Measurements from ENCODE around the gene PEX6.

The PEX6 gene, protein sequence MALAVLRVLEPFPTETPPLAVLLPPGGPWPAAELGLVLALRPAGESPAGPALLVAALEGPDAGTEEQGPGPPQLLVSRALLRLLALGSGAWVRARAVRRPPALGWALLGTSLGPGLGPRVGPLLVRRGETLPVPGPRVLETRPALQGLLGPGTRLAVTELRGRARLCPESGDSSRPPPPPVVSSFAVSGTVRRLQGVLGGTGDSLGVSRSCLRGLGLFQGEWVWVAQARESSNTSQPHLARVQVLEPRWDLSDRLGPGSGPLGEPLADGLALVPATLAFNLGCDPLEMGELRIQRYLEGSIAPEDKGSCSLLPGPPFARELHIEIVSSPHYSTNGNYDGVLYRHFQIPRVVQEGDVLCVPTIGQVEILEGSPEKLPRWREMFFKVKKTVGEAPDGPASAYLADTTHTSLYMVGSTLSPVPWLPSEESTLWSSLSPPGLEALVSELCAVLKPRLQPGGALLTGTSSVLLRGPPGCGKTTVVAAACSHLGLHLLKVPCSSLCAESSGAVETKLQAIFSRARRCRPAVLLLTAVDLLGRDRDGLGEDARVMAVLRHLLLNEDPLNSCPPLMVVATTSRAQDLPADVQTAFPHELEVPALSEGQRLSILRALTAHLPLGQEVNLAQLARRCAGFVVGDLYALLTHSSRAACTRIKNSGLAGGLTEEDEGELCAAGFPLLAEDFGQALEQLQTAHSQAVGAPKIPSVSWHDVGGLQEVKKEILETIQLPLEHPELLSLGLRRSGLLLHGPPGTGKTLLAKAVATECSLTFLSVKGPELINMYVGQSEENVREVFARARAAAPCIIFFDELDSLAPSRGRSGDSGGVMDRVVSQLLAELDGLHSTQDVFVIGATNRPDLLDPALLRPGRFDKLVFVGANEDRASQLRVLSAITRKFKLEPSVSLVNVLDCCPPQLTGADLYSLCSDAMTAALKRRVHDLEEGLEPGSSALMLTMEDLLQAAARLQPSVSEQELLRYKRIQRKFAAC

DNA sequence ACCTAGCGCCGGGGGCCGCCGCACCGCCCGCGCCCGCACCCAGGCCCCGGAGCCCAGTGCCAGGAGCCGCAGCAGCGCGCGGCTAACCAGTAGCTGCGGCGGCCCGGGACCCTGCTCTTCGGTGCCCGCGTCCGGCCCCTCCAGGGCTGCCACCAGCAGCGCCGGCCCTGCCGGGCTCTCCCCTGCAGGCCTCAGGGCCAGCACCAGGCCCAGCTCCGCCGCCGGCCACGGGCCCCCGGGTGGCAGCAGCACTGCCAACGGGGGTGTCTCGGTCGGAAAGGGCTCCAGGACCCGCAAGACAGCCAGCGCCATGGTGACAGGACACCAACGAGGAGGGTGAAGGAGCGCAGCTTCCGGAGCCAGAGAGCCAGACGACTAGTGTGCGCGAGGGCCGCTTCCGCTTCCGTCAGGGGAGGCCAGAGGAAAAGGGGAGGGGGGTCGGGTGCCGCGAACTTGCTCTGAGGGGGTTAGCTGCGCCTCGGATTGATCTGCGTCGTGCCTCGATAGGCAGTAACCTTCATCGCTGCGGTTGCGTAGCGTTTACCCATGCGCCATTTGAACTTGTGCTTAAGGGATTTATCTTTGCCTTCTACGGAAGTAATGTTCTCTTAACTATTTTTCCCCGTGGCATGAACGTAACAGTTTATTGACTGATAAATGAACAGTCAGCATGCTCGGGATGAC is at the start of gene PEX6:
TSS of gene PEX6 (minus strand) at position 343 of the 684 bp plus-strand sequence. CDS start at position 312, 31 bp downstream.
- peak; percentile 92 for DNase-seq (ENCODE audit: low spot score)
- H3K4me3 ChIP-seq, result peak within 1 kb of the TSS; percentile 87
- TF ChIP-seq, protein P1, sequence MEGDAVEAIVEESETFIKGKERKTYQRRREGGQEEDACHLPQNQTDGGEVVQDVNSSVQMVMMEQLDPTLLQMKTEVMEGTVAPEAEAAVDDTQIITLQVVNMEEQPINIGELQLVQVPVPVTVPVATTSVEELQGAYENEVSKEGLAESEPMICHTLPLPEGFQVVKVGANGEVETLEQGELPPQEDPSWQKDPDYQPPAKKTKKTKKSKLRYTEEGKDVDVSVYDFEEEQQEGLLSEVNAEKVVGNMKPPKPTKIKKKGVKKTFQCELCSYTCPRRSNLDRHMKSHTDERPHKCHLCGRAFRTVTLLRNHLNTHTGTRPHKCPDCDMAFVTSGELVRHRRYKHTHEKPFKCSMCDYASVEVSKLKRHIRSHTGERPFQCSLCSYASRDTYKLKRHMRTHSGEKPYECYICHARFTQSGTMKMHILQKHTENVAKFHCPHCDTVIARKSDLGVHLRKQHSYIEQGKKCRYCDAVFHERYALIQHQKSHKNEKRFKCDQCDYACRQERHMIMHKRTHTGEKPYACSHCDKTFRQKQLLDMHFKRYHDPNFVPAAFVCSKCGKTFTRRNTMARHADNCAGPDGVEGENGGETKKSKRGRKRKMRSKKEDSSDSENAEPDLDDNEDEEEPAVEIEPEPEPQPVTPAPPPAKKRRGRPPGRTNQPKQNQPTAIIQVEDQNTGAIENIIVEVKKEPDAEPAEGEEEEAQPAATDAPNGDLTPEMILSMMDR (IDR thresholded peaks at IDR 0.05), result no peak
- peak within 1 kb of the TSS; percentile 70 to 87 for H3K27ac ChIP-seq

GRCh38 chr6:43026365-43026764 is 47.4 kb upstream of the PEX6 start:
- no peak for DNase-seq (ENCODE audit: low spot score)
- TF ChIP-seq, protein P1 (IDR thresholded peaks at IDR 0.05), result no peak

GRCh38 chr6:43024436-43024835 is 45.5 kb upstream of the PEX6 start:
- Histone ChIP-seq H3K27ac (no peak overlapping the region), H3K4me3 (no peak overlapping the region)
- DNase-seq (ENCODE audit: low spot score), result no peak
- TF ChIP-seq, protein P1 (IDR thresholded peaks at IDR 0.05), result no peak

More at GRCh38 chr6:43026365-43026764, 47.4 kb upstream of the PEX6 start:
- Histone ChIP-seq H3K27ac (no peak overlapping the region), H3K4me3 (no peak overlapping the region)

- peak within 1 kb of the TSS; percentile 87 to 95 for H3K27ac ChIP-seq
- peak within 1 kb of the TSS; percentile 96 for H3K4me3 ChIP-seq
- DNase-seq (ENCODE audit: low spot score), result peak; percentile 91
- TF ChIP-seq, protein P1 (IDR thresholded peaks at IDR 0.05), result no peak
Measured at GRCh38 chr6:43021270-43022047, 42.5 kb upstream of the PEX6 start, which contains the start of gene RRP36. Gene RRP36 (plus strand): TSS chr6:43021623. CDS start chr6:43021655, 32 bp downstream.

DNA sequence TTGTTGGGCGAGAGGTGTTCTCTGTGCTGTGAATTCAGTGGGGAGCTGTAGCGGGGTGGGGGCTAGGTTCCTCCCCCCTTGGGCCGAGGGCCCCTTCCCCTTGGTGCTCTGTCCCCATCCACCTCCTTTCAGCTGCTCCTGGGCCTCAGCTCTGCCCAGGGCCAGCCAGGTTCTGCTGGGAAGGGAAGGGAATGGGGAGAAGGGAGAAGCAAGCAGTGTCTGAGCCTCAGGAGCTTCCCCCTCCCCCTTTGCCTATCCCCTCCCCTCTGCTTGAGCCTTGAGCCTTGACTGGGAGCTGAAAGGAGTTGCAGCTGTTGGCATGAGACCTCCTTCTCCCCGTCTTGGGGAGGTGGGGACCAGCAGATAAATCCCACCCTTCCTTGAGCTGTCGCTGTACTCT is 41.9 kb upstream of the PEX6 start:
- TF ChIP-seq, protein P1 (IDR thresholded peaks at IDR 0.05), result no peak
- H3K27ac ChIP-seq, result peak overlapping the region; percentile 87 to 95
- no peak for DNase-seq (ENCODE audit: low spot score)
- peak overlapping the region; percentile 96 for H3K4me3 ChIP-seq
